B cell (primary cell): ENCODE results near the gene TRNP1. TPM values are rescaled to one million over a fixed set of nuclear protein-coding genes. Genes with fewer than 3 reads are reported as not detected.
"Not testable (repeated sequence)": the region's sequence is repeated elsewhere in the genome, so short reads cannot be mapped to it uniquely, and the experiment has no call there.

Experiments used
- ATAC-seq: fragments of 200-7000 bp; cut with Tn5 transposase; one replicate; pipeline ENCODE4 v1.10.0; 2021; ENCODE audit warnings: low read depth, mild to moderate bottlenecking, moderate number of reproducible peaks, moderate library complexity
- CTCF ChIA-PET: fragments of 350-600 bp; sonication (Branson Sonifier 250); formaldehyde crosslinking; loops from one replicate; lab custom pipeline; 2021; ENCODE audit warnings: antibody characterized with exemption, inconsistent platforms; lab: Charles Lee
- POLR2A ChIA-PET: fragments of 350-600 bp; sonication (Branson Sonifier 250); formaldehyde crosslinking; loops from one replicate; lab custom pipeline; 2021; ENCODE audit warnings: antibody characterized with exemption; lab: Charles Lee
- DNase-seq: peaks from one replicate; pipeline ENCODE4 v3.0.0; 2013
- H2AFZ ChIP-seq: 2 replicates; pipeline ENCODE4 v1.6.1; 2012; ENCODE audit warnings: mild to moderate bottlenecking, low read depth, low read length; ENCODE audit not compliant: insufficient read depth, poor library complexity, severe bottlenecking
- H3K27ac ChIP-seq, 2 donors: 1 replicate in 1 of 2; 2 replicates in 1 of 2; pipeline ENCODE4 v1.5.1; 2012 to 2013; ENCODE audit warnings: low read length in 2 of 2, mild to moderate bottlenecking in 2 of 2, moderate library complexity in 1 of 2
- H3K27me3 ChIP-seq, 4 experiments: fragments of 200-600 bp in 1 of 4; sonication (generic) in 1 of 4; replicated peaks in 1 of 4; 1 replicate in 2 of 4; 2 replicates in 2 of 4; pipeline versions ENCODE4 v1.6.1 to v1.7.0; 2013 to 2016; ENCODE audit warnings: low read length in 3 of 4, mild to moderate bottlenecking in 2 of 4, mixed read lengths in 1 of 4, moderate library complexity in 1 of 4; ENCODE audit not compliant: insufficient read depth in 4 of 4, control insufficient read depth in 3 of 4; ENCODE audit errors: control extremely low read depth in 1 of 4
- H3K36me3 ChIP-seq, 2 experiments: replicated peaks in 1 of 2; 1 replicate in 1 of 2; 2 replicates in 1 of 2; pipeline versions ENCODE4 v1.6.1 to v1.7.1; 2013; ENCODE audit warnings: low read length in 1 of 2; ENCODE audit not compliant: insufficient read depth in 2 of 2, control insufficient read depth in 1 of 2; ENCODE audit errors: control extremely low read depth in 1 of 2, extremely low read depth in 1 of 2
- H3K4me1 ChIP-seq, 2 donors: fragments of 200-600 bp in 1 of 2; sonication (generic) in 1 of 2; 1 replicate in 1 of 2; 2 replicates in 1 of 2; pipeline versions ENCODE4 v1.5.1 to v1.6.1; 2013 to 2017; ENCODE audit warnings: low read length in 2 of 2; ENCODE audit not compliant: control insufficient read depth in 2 of 2, insufficient read depth in 2 of 2
- H3K4me2 ChIP-seq: replicated peaks from 2 replicates; pipeline ENCODE3; 2012; ENCODE audit warnings: mild to moderate bottlenecking, low read depth, low read length; ENCODE audit not compliant: poor library complexity, severe bottlenecking
- H3K4me3 ChIP-seq, 5 experiments: fragments of 200-600 bp in 1 of 5; sonication (generic) in 1 of 5; 1 replicate in 3 of 5; 2 replicates in 2 of 5; pipeline versions ENCODE4 v1.5.1 to v1.7.0; 2011 to 2016; ENCODE audit warnings: low read length in 4 of 5, mild to moderate bottlenecking in 4 of 5, low read depth in 2 of 5, control low read depth in 1 of 5, moderate library complexity in 1 of 5; ENCODE audit not compliant: insufficient read depth in 1 of 5; ENCODE audit errors: control extremely low read depth in 1 of 5, extremely low read depth in 1 of 5
- H3K79me2 ChIP-seq: fragments of 200-600 bp; sonication (generic); one replicate; pipeline ENCODE4 v1.6.0; 2016; ENCODE audit warnings: low read length; ENCODE audit not compliant: control insufficient read depth, insufficient read depth
- H3K9ac ChIP-seq: fragments of 200-600 bp; sonication (generic); 2 replicates; pipeline ENCODE4 v1.6.1; 2017; ENCODE audit warnings: mild to moderate bottlenecking, low read length, moderate library complexity
- H3K9me3 ChIP-seq, 3 donors: one replicate each; pipeline versions ENCODE4 v1.6.1 to v1.7.1; 2013; ENCODE audit warnings: low read length in 2 of 3; ENCODE audit not compliant: control insufficient read depth in 2 of 3, insufficient read depth in 1 of 3; ENCODE audit errors: control extremely low read depth in 1 of 3
- H4K20me1 ChIP-seq: 2 replicates; pipeline ENCODE4 v1.6.0; 2012; ENCODE audit warnings: mild to moderate bottlenecking, low read length; ENCODE audit not compliant: insufficient read depth, control insufficient read depth, poor library complexity, severe bottlenecking
- H3K27ac Mint-ChIP-seq: one replicate; pipeline ENCODE4 v1.8.0; 2021; ENCODE audit warnings: mixed read lengths
- H3K27me3 Mint-ChIP-seq: one replicate; pipeline ENCODE4 v1.8.0; 2021; ENCODE audit warnings: mixed read lengths
- H3K4me1 Mint-ChIP-seq: one replicate; pipeline ENCODE4 v1.8.0; 2021; ENCODE audit warnings: mixed read lengths
- H3K4me3 Mint-ChIP-seq: one replicate; pipeline ENCODE4 v1.8.0; 2021; ENCODE audit warnings: mixed read lengths
- H3K9me3 Mint-ChIP-seq: one replicate; pipeline ENCODE4 v1.8.0; 2022; ENCODE audit warnings: mixed read lengths; ENCODE audit not compliant: insufficient read depth
- EZH2 ChIP-seq: IDR thresholded peaks from 2 replicates; pipeline ENCODE4 v1.6.1; 2012; ENCODE audit warnings: borderline replicate concordance, low read depth, mild to moderate bottlenecking, moderate library complexity, low read length; ENCODE audit not compliant: insufficient read depth, poor library complexity, severe bottlenecking
- WGBS: methylation state at CpG from one replicate; pipeline ENCODE4 v1.1.5; 2013; ENCODE audit warnings: missing lambda C conversion rate; ENCODE audit not compliant: insufficient coverage; 5-methylcytosine and 5-hydroxymethylcytosine counted together
- intact Hi-C: fragments of 100-400 bp; cut with micrococcal nuclease; formaldehyde crosslinking; loops from one replicate; pipeline ENCODE4 v1.10.0; 2022
- polyA plus RNA-seq: library from polyadenylated mRNA; depleted of rRNA; stranded (reverse); fragments of >200 nt; gene quantifications from 2 replicates; pipeline ENCODE4 v1.2.3, GENCODE V29; 2012
- total RNA-seq, 2 donors: library from RNA; stranded (reverse); fragments of 120-200 nt in 1 of 2; gene quantifications; 1 replicate in 1 of 2; 2 replicates in 1 of 2; pipeline versions ENCODE4 v1.2.3 to v1.2.4, GENCODE V29; 2013 to 2022
- TF ChIP-seq, protein P1 (sequence below): fragments of 200-600 bp; IDR thresholded peaks from one replicate; pipeline ENCODE4 v1.8.0; 2022; ENCODE audit warnings: antibody characterized with exemption, mild to moderate bottlenecking

TRNP1 gene
- total and polyA plus RNA-seq, 2 donors (not counting 1 experiment from before 2014, with no cell fraction given): 0.54 to 2.3 TPM

- H3K4me2 ChIP-seq: no peak overlapping the region
- no peak for ATAC-seq
- WGBS: 96% methylated on average over 7 of the region's 8 CpGs
Observed at GRCh38 chr1:26945728-26946127, 47.8 kb upstream of the TRNP1 start.

DNA sequence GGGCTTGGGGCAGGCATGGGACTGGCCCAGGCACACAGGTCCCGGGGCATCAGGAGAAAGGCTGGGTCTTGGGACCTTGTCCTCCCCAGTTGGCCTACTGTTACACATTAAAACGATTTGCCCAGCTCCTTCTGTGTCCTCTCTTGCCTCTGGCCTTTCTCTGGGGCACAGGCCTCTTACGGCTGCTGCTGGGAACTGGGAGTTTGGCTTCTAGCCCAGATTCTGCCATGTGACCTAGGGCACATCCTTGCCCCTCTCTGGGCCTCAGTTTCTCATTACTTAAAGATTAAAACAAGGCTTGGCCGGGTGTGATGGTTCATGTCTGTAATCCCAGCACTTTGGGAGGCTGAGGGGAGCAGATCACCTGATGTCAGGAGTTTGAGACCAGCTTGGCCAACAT is 47.2 kb upstream of the TRNP1 start:
- H3K9ac ChIP-seq: no peak overlapping the region
- no peak for DNase-seq
- H3K27ac ChIP-seq: no peak overlapping the region
- ATAC-seq: no peak
- ChIA-PET CTCF (no interaction called here), POLR2A (no interaction called here)
- Mint-ChIP-seq H3K4me1 (no peaks in the 10 kb centered on the region), H3K4me3 (no peak overlapping the region), H3K27me3 (no peaks in the 10 kb centered on the region), H3K27ac (no peak overlapping the region), H3K9me3 (no peaks in the 10 kb centered on the region)
- H3K36me3 ChIP-seq: peaks cover 7 to 42% of the 10 kb centered on the region in 2 experiments
- H3K4me3 ChIP-seq: no peak overlapping the region
- no peaks in the 10 kb centered on the region for H3K9me3 ChIP-seq
- H3K4me2 ChIP-seq: no peak overlapping the region
- no peak overlapping the region for H2AFZ ChIP-seq
- intact Hi-C loops: no loop called here
- 100% methylated on average over 3 of the region's 4 CpGs for WGBS
- peaks cover 5% of the 10 kb centered on the region for H4K20me1 ChIP-seq
- H3K27me3 ChIP-seq: no peaks in the 10 kb centered on the region
- H3K79me2 ChIP-seq: peaks cover 2% of the 10 kb centered on the region
- TF ChIP-seq, protein P1, sequence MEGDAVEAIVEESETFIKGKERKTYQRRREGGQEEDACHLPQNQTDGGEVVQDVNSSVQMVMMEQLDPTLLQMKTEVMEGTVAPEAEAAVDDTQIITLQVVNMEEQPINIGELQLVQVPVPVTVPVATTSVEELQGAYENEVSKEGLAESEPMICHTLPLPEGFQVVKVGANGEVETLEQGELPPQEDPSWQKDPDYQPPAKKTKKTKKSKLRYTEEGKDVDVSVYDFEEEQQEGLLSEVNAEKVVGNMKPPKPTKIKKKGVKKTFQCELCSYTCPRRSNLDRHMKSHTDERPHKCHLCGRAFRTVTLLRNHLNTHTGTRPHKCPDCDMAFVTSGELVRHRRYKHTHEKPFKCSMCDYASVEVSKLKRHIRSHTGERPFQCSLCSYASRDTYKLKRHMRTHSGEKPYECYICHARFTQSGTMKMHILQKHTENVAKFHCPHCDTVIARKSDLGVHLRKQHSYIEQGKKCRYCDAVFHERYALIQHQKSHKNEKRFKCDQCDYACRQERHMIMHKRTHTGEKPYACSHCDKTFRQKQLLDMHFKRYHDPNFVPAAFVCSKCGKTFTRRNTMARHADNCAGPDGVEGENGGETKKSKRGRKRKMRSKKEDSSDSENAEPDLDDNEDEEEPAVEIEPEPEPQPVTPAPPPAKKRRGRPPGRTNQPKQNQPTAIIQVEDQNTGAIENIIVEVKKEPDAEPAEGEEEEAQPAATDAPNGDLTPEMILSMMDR: no peak
- no peak for TF ChIP-seq EZH2
- no peaks in the 10 kb centered on the region for H3K4me1 ChIP-seq

More at GRCh38 chr1:26945728-26946127, 47.8 kb upstream of the TRNP1 start:
- Histone ChIP-seq H3K9me3 (no peaks in the 10 kb centered on the region), H3K9ac (no peak overlapping the region), H3K79me2 (peaks cover 2% of the 10 kb centered on the region), H3K4me1 (no peaks in the 10 kb centered on the region), H3K27ac (no peak overlapping the region), H3K4me3 (no peak overlapping the region), H4K20me1 (peaks cover 5% of the 10 kb centered on the region), H3K36me3 (peaks cover 7 to 44% of the 10 kb centered on the region in 2 experiments), H3K27me3 (no peaks in the 10 kb centered on the region), H2AFZ (no peak overlapping the region)
- no peaks in the 10 kb centered on the region for H3K9me3 Mint-ChIP-seq
- TF ChIP-seq, protein P1: no peak
- TF ChIP-seq EZH2: no peak
- intact Hi-C loops: no loop called here
- ChIA-PET POLR2A (no interaction called here), CTCF (no interaction called here)
- no peaks in the 10 kb centered on the region for H3K27me3 Mint-ChIP-seq
- no peak for DNase-seq
- H3K4me3 Mint-ChIP-seq: no peak overlapping the region
- no peak overlapping the region for H3K27ac Mint-ChIP-seq
- H3K4me1 Mint-ChIP-seq: no peaks in the 10 kb centered on the region

GRCh38 chr1:26948725-26949057 is 44.8 kb upstream of the TRNP1 start:
- POLR2A ChIA-PET, H3K27ac Mint-ChIP-seq, H3K4me1 Mint-ChIP-seq, H3K4me1 ChIP-seq, H3K4me3 ChIP-seq, CTCF ChIA-PET, H3K79me2 ChIP-seq, H2AFZ ChIP-seq, H3K9me3 ChIP-seq, H3K4me3 Mint-ChIP-seq, H3K9me3 Mint-ChIP-seq, intact Hi-C loops, ATAC-seq, DNase-seq, H3K27ac ChIP-seq, H3K27me3 ChIP-seq, H4K20me1 ChIP-seq, H3K27me3 Mint-ChIP-seq, H3K4me2 ChIP-seq, H3K9ac ChIP-seq: not testable (repeated sequence)
- H3K36me3 ChIP-seq: peaks cover under 1 to 20% of the 10 kb centered on the region in 2 experiments
- 85% methylated on average over 10 of the region's 16 CpGs for WGBS
